ENCODE measurements around the gene TRIM34.
"Not testable (repeated sequence)": the region's sequence is repeated elsewhere in the genome, so short reads cannot be mapped to it uniquely, and the experiment has no call there.

TRIM34 gene

GRCh38 chr11:5686426-5686825, 61.6 kb downstream of the TRIM34 start:
- DNase-seq: no peak

- DNase-seq: no peak
Measured at GRCh38 chr11:5688482-5688881, 63.7 kb downstream of the TRIM34 start.

- DNase-seq: peak; percentile 64
Measured at GRCh38 chr11:5689551-5689983, 64.8 kb downstream of the TRIM34 start, which contains the start of gene TRIM22. TRIM22 (plus strand) TSS chr11:5689790; CDS start chr11:5696233, 6,443 bp downstream.

DNA sequence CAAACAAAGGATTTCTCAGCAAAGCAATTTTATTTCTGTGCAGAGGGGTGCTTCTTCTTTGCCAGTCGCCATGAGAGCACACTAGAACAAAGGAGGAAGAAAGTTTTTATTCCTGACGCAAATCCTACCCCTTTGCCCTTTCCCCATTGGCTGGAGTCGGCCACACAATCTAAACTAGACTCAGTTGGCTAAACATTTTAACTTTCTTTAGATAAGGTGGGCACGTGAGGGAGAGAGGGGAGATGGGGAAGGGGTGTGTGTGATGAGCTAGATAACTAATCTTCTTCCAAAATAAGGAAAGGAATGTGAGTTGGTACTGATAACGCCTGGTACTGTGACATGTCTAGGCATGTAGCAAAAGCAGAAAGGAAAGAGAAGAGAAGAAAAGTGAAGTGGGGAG, 65.4 kb downstream of the TRIM34 start:
- no peak for DNase-seq

GRCh38 chr11:5690736-5691135, 65.9 kb downstream of the TRIM34 start:
- no peak for DNase-seq

- not testable (repeated sequence) for DNase-seq
Measured at GRCh38 chr11:5691238-5691963, 66.6 kb downstream of the TRIM34 start.

GRCh38 chr11:5691964-5692361, 67.2 kb downstream of the TRIM34 start:
- no peak for DNase-seq

Data from activated CD8-positive, alpha-beta memory T cell treated with anti-CD3 and anti-CD28 coated beads, Interleukin-2, amount 50 U/mL, for 48 hours (primary cell).